Measurements from ENCODE around the gene RUFY2. TPM values are rescaled to one million over a fixed set of nuclear protein-coding genes. Genes with fewer than 3 reads are reported as not detected.

Gene RUFY2
- total and polyA plus RNA-seq, 8 donors = 4.6 to 104 (median 27.6) TPM

DNA sequence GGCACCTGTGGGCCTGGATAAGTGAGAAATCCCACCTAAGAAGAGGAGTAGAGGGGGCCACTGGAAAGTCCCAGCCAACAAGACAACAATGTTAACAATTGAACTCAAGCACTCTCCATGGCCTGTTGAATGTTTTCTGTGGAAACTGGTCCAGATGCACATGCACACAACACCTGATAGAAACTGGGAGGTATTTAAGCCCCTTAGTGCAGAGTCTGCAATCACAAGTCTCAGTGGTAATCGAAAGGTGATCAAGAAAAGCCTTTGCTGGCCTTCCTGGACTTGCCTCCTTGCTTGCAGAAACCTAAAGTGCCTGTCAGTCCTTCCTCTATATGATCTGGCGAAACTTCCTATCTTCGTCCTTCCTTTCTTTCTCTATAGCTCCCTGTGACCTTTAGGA, 105.8 kb downstream of the RUFY2 start:
- TF ChIP-seq POLR2AphosphoS5 (IDR thresholded peaks at IDR 0.05) = no peak
- no peak for TF ChIP-seq POLR2A (IDR thresholded peaks at IDR 0.05)
- TF ChIP-seq, protein P1, sequence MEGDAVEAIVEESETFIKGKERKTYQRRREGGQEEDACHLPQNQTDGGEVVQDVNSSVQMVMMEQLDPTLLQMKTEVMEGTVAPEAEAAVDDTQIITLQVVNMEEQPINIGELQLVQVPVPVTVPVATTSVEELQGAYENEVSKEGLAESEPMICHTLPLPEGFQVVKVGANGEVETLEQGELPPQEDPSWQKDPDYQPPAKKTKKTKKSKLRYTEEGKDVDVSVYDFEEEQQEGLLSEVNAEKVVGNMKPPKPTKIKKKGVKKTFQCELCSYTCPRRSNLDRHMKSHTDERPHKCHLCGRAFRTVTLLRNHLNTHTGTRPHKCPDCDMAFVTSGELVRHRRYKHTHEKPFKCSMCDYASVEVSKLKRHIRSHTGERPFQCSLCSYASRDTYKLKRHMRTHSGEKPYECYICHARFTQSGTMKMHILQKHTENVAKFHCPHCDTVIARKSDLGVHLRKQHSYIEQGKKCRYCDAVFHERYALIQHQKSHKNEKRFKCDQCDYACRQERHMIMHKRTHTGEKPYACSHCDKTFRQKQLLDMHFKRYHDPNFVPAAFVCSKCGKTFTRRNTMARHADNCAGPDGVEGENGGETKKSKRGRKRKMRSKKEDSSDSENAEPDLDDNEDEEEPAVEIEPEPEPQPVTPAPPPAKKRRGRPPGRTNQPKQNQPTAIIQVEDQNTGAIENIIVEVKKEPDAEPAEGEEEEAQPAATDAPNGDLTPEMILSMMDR (IDR thresholded peaks at IDR 0.05) = no peak
- TF ChIP-seq EP300 (IDR thresholded peaks at IDR 0.05) = no peak
- intact Hi-C loops (cut with DNase I; ENCODE audit: low total_unique reads) = no loop called here
- Histone ChIP-seq H3K27me3 (no peaks in the 10 kb centered on the region), H3K36me3 (peaks cover 0 to under 1% (median 0%) of the 10 kb centered on the region in 4 donors), H3K4me3 (no peak overlapping the region), H3K9me3 (no peaks in the 10 kb centered on the region), H3K27ac (peak overlapping the region in 1 of 5 donors; percentile 22), H3K4me1 (peaks cover 11 to 35% (median 18%) of the 10 kb centered on the region in 4 donors)
- no peak for DNase-seq
- WGBS, 5 donors = 74 to 89% (median 81%) methylated on average over 3 of the region's 3 CpGs

DNA sequence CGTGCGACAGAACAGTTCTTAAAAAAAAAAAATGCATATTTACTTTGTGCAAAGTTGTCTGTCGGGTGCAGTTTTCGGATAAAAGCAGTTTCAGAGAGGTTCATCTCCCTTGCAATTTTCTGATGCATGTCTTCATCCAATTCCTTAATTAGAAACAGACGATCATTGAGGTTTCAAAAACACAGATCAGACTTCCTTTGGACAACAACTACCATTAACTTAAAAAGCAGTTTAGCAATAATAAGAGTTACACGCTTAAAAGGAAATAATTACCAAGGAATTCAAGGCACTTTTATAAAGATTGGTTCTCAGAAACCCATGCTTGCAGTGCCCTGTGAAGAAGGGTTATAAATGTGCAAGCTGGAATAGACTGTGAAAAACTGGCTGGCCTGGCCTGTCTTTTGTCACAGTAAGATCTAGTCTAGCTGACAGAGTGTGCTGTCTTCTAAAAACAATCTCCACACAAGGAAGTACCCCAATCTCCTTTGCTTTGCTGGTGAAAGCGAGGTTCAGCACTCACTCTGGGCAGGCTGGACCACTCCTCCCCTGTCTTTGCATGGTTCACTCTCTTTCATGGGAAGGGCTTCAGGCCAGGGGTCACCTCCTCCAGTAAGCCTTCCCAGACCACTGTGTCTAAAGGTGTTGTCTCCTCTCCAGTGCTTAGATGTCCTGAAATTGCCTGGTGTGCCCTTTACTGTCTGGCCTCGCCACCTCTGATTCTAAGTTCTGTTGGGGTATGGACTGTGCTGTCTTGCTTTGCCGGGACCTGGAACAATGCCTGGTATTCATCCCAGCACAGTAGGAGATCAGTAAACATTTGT, 110.0 kb downstream of the RUFY2 start:
- no peak for DNase-seq
- WGBS, 5 donors = 70 to 74% (median 72%) methylated on average over 9 of the region's 9 CpGs
- no peaks in the 10 kb centered on the region for H3K9me3 ChIP-seq
- TF ChIP-seq, protein P1 (IDR thresholded peaks at IDR 0.05) = no peak
- no peak for TF ChIP-seq POLR2AphosphoS5 (IDR thresholded peaks at IDR 0.05)
- TF ChIP-seq POLR2A (IDR thresholded peaks at IDR 0.05) = no peak
- TF ChIP-seq EP300 (IDR thresholded peaks at IDR 0.05) = no peak
- peaks cover 0 to 12% (median 10%) of the 10 kb centered on the region in 4 donors for H3K36me3 ChIP-seq
- no peak overlapping the region for H3K4me3 ChIP-seq
- no peak overlapping the region for H3K27ac ChIP-seq
- H3K27me3 ChIP-seq = no peaks in the 10 kb centered on the region
- H3K4me1 ChIP-seq = peaks cover 10 to 13% (median 12%) of the 10 kb centered on the region in 4 donors
- intact Hi-C loops (cut with DNase I; ENCODE audit: low total_unique reads) = no loop called here

Other genes with a start within 250 kb of the RUFY2 start
- not detected for gene ATOH7, start 175.2 kb downstream of the RUFY2 start, total RNA-seq
- gene ATOH7, start 175.2 kb downstream of the RUFY2 start, polyA plus RNA-seq = under 1 TPM in 1 of 3 donors, not detected in 2; 0.30 TPM
- 100 to 1,000 TPM in 1 of 5 donors, 10 to 100 TPM in 4; 29.8 to 206 (median 65.2) TPM for gene HNRNPH3, start 75.2 kb downstream of the RUFY2 start, total RNA-seq
- gene HNRNPH3, start 75.2 kb downstream of the RUFY2 start, polyA plus RNA-seq = 100 to 1,000 TPM; 108 to 122 (median 108) TPM
- gene PBLD, start 74.3 kb downstream of the RUFY2 start, total RNA-seq = 10 to 100 TPM; 19.3 to 43.6 (median 25.9) TPM
- gene PBLD, start 74.3 kb downstream of the RUFY2 start, polyA plus RNA-seq = 10 to 100 TPM; 10.7 to 36.0 (median 35.0) TPM
- gene DNA2, start 64.7 kb upstream of the RUFY2 start, total RNA-seq = 10 to 100 TPM in 3 of 5 donors, 1 to 10 TPM in 2; 5.2 to 16.3 (median 11.6) TPM
- 1 to 10 TPM in 1 of 3 donors, under 1 TPM in 2; 0.31 to 2.5 (median 0.50) TPM for gene DNA2, start 64.7 kb upstream of the RUFY2 start, polyA plus RNA-seq
- 10 to 100 TPM in 4 of 5 donors, 1 to 10 TPM in 1; 4.1 to 89.7 (median 29.8) TPM for gene SLC25A16, start 120.2 kb upstream of the RUFY2 start, total RNA-seq
- gene SLC25A16, start 120.2 kb upstream of the RUFY2 start, polyA plus RNA-seq = 1 to 10 TPM; 8.1 to 9.3 (median 8.3) TPM
- gene TET1, start 153.1 kb upstream of the RUFY2 start, total RNA-seq = 10 to 100 TPM in 2 of 5 donors, 1 to 10 TPM in 3; 1.2 to 22.3 (median 9.9) TPM
- gene TET1, start 153.1 kb upstream of the RUFY2 start, polyA plus RNA-seq = under 1 TPM; under 0.01 to 0.20 (median 0.19) TPM

Data from stomach (tissue), 9 donors.